Loucy (cell line): ENCODE data around the gene TPX2.
A peak's percentile ranks its signal among the peaks of the same experiment; 100 is the strongest.

Source experiments
- H2AFZ ChIP-seq: fragments of 200-600 bp; sonication (generic); 2 replicates; pipeline ENCODE4 v1.6.0; 2016; ENCODE audit warnings: antibody characterized with exemption, mild to moderate bottlenecking, low read length, moderate library complexity
- H3F3A ChIP-seq: fragments of 200-600 bp; 2 replicates; pipeline ENCODE4 v1.6.0; 2016; ENCODE audit warnings: antibody characterized with exemption, low read depth, mild to moderate bottlenecking
- H3K27me3 ChIP-seq: fragments of 200-600 bp; sonication (generic); 2 replicates; pipeline ENCODE4 v1.6.1; 2014; ENCODE audit warnings: low read length, mild to moderate bottlenecking; ENCODE audit not compliant: insufficient read depth, poor library complexity, severe bottlenecking
- H3K36me3 ChIP-seq: fragments of 200-600 bp; sonication (generic); 2 replicates; pipeline ENCODE4 v1.6.1; 2016; ENCODE audit warnings: low read length; ENCODE audit not compliant: insufficient read depth
- H3K4me1 ChIP-seq: fragments of 200-600 bp; sonication (generic); 2 replicates; pipeline ENCODE4 v1.5.1; 2014; ENCODE audit warnings: low read length, mild to moderate bottlenecking; ENCODE audit not compliant: insufficient read depth, poor library complexity, severe bottlenecking
- H3K4me2 ChIP-seq: fragments of 200-600 bp; sonication (generic); 2 replicates; pipeline ENCODE4 v1.6.0; 2014; ENCODE audit warnings: antibody characterized with exemption, low read length, low read depth, mild to moderate bottlenecking; ENCODE audit not compliant: poor library complexity, severe bottlenecking
- H3K4me3 ChIP-seq: fragments of 200-600 bp; sonication (generic); 2 replicates; pipeline ENCODE4 v1.5.1; 2014; ENCODE audit warnings: low read length, mild to moderate bottlenecking, mixed read lengths; ENCODE audit not compliant: poor library complexity, severe bottlenecking
- H3K79me2 ChIP-seq: fragments of 200-600 bp; sonication (generic); 2 replicates; pipeline ENCODE4 v1.6.1; 2014; ENCODE audit warnings: low read length; ENCODE audit not compliant: insufficient read depth
- H3K9ac ChIP-seq: fragments of 200-600 bp; sonication (generic); 2 replicates; pipeline ENCODE4 v1.6.0; 2014; ENCODE audit warnings: mild to moderate bottlenecking, low read depth, low read length, moderate library complexity; ENCODE audit not compliant: poor library complexity, severe bottlenecking
- H3K9me2 ChIP-seq: fragments of 200-600 bp; sonication (generic); replicated peaks from 2 replicates; pipeline ENCODE4 v1.6.1; 2016; ENCODE audit warnings: low read depth, low read length, mixed read lengths
- H3K9me3 ChIP-seq: fragments of 200-600 bp; sonication (generic); 2 replicates; pipeline ENCODE4 v1.6.1; 2014; ENCODE audit warnings: mild to moderate bottlenecking, antibody characterized with exemption, low read length, low read depth; ENCODE audit not compliant: insufficient read depth
- H4K20me1 ChIP-seq: fragments of 200-600 bp; sonication (generic); 2 replicates; pipeline ENCODE4 v1.6.0; 2014; ENCODE audit warnings: antibody characterized with exemption, low read length, mild to moderate bottlenecking; ENCODE audit not compliant: insufficient read depth, poor library complexity, severe bottlenecking
- CTCF ChIP-seq: fragments of 200-600 bp; sonication (generic); conservative IDR thresholded peaks from 2 replicates; pipeline ENCODE4 v1.5.1; 2014; ENCODE audit warnings: mild to moderate bottlenecking, antibody characterized with exemption, low read length
- EZH2phosphoT487 ChIP-seq: fragments of 200-600 bp; IDR thresholded peaks from 2 replicates; pipeline ENCODE4 v1.6.1; 2018; ENCODE audit warnings: antibody characterized with exemption, mild to moderate bottlenecking, moderate library complexity, borderline replicate concordance

TPX2 gene

GRCh38 chr20:31711179-31712111, 27.6 kb upstream of the TPX2 start:
- H3K9me3 ChIP-seq = no peaks in the 10 kb centered on the region
- H3K4me1 ChIP-seq = peaks cover 76% of the 10 kb centered on the region
- peaks cover 74% of the 10 kb centered on the region for H4K20me1 ChIP-seq
- H3K4me3 ChIP-seq = peak overlapping the region; percentile 47
- no peaks in the 10 kb centered on the region for H3K27me3 ChIP-seq
- peak overlapping the region; percentile 98 for H3K4me2 ChIP-seq
- no peaks in the 10 kb centered on the region for H3F3A ChIP-seq
- H2AFZ ChIP-seq = no peak overlapping the region
- H3K36me3 ChIP-seq = peaks cover 41% of the 10 kb centered on the region
- TF ChIP-seq EZH2phosphoT487 (no peak), CTCF (no peak)
- peaks cover 95% of the 10 kb centered on the region for H3K79me2 ChIP-seq
- H3K9me2 ChIP-seq = no peaks in the 10 kb centered on the region
- H3K9ac ChIP-seq = peak overlapping the region; percentile 48

GRCh38 chr20:31712112-31712553, 27.0 kb upstream of the TPX2 start:
- Histone ChIP-seq H3K9ac (peak overlapping the region; percentile 35), H3K4me1 (peaks cover 81% of the 10 kb centered on the region), H3K9me2 (no peaks in the 10 kb centered on the region), H3K4me3 (peak overlapping the region; percentile 47), H2AFZ (no peak overlapping the region), H3K4me2 (peak overlapping the region; percentile 98), H3F3A (no peaks in the 10 kb centered on the region), H3K9me3 (no peaks in the 10 kb centered on the region), H3K36me3 (peaks cover 34% of the 10 kb centered on the region), H3K27me3 (no peaks in the 10 kb centered on the region), H4K20me1 (peaks cover 74% of the 10 kb centered on the region), H3K79me2 (peaks cover 95% of the 10 kb centered on the region)
- TF ChIP-seq CTCF = no peak
- TF ChIP-seq EZH2phosphoT487 = no peak

- Histone ChIP-seq H2AFZ (no peak overlapping the region), H3K79me2 (peaks cover 98% of the 10 kb centered on the region), H3K4me2 (peak overlapping the region; percentile 98), H3K36me3 (peaks cover 30% of the 10 kb centered on the region), H3K9me2 (no peaks in the 10 kb centered on the region), H3F3A (no peaks in the 10 kb centered on the region), H3K9me3 (no peaks in the 10 kb centered on the region), H3K9ac (peak overlapping the region; percentile 35), H4K20me1 (peaks cover 77% of the 10 kb centered on the region), H3K4me3 (peak overlapping the region; percentile 47), H3K27me3 (no peaks in the 10 kb centered on the region), H3K4me1 (peaks cover 85% of the 10 kb centered on the region)
- no peak for TF ChIP-seq CTCF
- no peak for TF ChIP-seq EZH2phosphoT487
These were observed 26.4 kb upstream of the TPX2 start for GRCh38 chr20:31712564-31713311.
